Measurements from ENCODE around the gene CYS1.

DNA sequence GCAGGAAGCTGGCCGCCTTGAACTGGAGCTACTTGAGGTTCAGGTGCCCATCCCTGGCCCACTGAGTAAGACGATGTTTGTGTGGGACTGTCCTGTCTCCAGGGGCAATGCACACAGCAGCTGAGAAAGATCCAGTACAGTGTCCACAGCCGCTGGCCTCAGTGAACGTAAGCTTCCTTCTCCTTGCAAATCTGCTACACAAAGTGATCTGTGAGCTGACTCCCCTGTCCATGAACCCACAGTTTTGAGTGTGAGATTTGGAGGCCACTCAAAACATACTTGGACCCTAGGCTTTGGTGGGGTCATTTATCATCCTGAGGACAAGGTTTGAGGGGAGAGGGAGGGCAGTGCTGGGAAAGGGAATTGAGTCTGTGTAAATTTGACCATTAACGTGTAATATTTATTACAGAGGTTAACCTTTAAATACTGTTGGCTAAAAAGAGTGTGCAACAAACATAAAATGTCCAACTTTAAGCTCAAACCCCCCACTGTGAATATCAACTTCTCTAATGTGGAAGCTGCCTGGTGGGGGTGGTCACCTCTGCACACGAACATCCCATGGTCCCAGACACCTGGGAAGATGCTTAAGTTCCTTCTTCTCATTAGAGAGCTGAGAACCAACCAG lies 4.9 kb upstream of the CYS1 start:
- TF ChIP-seq, protein P1, sequence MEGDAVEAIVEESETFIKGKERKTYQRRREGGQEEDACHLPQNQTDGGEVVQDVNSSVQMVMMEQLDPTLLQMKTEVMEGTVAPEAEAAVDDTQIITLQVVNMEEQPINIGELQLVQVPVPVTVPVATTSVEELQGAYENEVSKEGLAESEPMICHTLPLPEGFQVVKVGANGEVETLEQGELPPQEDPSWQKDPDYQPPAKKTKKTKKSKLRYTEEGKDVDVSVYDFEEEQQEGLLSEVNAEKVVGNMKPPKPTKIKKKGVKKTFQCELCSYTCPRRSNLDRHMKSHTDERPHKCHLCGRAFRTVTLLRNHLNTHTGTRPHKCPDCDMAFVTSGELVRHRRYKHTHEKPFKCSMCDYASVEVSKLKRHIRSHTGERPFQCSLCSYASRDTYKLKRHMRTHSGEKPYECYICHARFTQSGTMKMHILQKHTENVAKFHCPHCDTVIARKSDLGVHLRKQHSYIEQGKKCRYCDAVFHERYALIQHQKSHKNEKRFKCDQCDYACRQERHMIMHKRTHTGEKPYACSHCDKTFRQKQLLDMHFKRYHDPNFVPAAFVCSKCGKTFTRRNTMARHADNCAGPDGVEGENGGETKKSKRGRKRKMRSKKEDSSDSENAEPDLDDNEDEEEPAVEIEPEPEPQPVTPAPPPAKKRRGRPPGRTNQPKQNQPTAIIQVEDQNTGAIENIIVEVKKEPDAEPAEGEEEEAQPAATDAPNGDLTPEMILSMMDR (IDR thresholded peaks at IDR 0.05 in 2 of 3, conservative IDR thresholded peaks at IDR 0.05 in 1 of 3; ENCODE audit: borderline replicate concordance in 1 of 3, insufficient read depth in 1 of 3, low read depth in 2 of 3, low read length in 2 of 3): no peak
- TF ChIP-seq ZNF274 (IDR thresholded peaks at IDR 0.05; ENCODE audit: low read depth, low read length) (no peak), POLR2AphosphoS5 (IDR thresholded peaks at IDR 0.05; ENCODE audit: low read depth, low read length) (no peak), POLR2A (IDR thresholded peaks at IDR 0.05; ENCODE audit: borderline replicate concordance, extremely low read depth, insufficient read depth, insufficient read length) (no peak), RAD21 (IDR thresholded peaks at IDR 0.05; ENCODE audit: low read depth) (no peak), EZH2 (IDR thresholded peaks at IDR 0.05) (no peak), SP1 (IDR thresholded peaks at IDR 0.05; ENCODE audit: low read depth) (no peak)
